ENCODE measurements around the gene USP17L28. TPM values are rescaled to one million over a fixed set of nuclear protein-coding genes. Genes with fewer than 3 reads are reported as not detected.
"Not testable (repeated sequence)": the region's sequence is repeated elsewhere in the genome, so short reads cannot be mapped to it uniquely, and the experiment has no call there.

Gene USP17L28
- not detected for total RNA-seq
- long read RNA-seq, result 0 reads

GRCh38 chr4:9348593-9348992, at the start of gene USP17L28:
Gene USP17L28 (plus strand): TSS chr4:9348893. CDS start chr4:9348893, 0 bp downstream.
- H3K4me1 ChIP-seq; H3K27ac ChIP-seq; H3K27me3 ChIP-seq (ENCODE audit: low read depth); ATAC-seq; H3K4me3 ChIP-seq; H3K36me3 ChIP-seq; DNase-seq; intact Hi-C loops (cut with DNase I); H3K9me3 ChIP-seq: not testable (repeated sequence)

- intact Hi-C loops (cut with DNase I); ATAC-seq; H3K27me3 ChIP-seq (ENCODE audit: low read depth); H3K36me3 ChIP-seq; DNase-seq; H3K4me1 ChIP-seq; H3K4me3 ChIP-seq; H3K9me3 ChIP-seq; H3K27ac ChIP-seq: not testable (repeated sequence)
Observed at GRCh38 chr4:9324191-9324590, 24.5 kb upstream of the USP17L28 start.

- intact Hi-C loops (cut with DNase I); H3K4me1 ChIP-seq; DNase-seq; ATAC-seq; H3K4me3 ChIP-seq; H3K27me3 ChIP-seq (ENCODE audit: low read depth); H3K27ac ChIP-seq; H3K36me3 ChIP-seq; H3K9me3 ChIP-seq: not testable (repeated sequence)
Observed at GRCh38 chr4:9324865-9325264, 23.8 kb upstream of the USP17L28 start, which contains the start of gene USP17L24. Gene USP17L24 (plus strand): TSS chr4:9325165. CDS start chr4:9325165, 0 bp downstream.

GRCh38 chr4:9329611-9330010, 19.1 kb upstream of the USP17L28 start, which contains the start of gene USP17L25:
Gene USP17L25 (plus strand): TSS chr4:9329911. CDS start chr4:9329911, 0 bp downstream.
- ATAC-seq, result not testable (repeated sequence)

GRCh38 chr4:9334358-9334757, 14.3 kb upstream of the USP17L28 start, which contains the start of gene USP17L26:
Gene USP17L26 (plus strand): TSS chr4:9334658. CDS start chr4:9334658, 0 bp downstream.
- H3K4me1 ChIP-seq; H3K9me3 ChIP-seq; H3K27ac ChIP-seq; H3K4me3 ChIP-seq; H3K27me3 ChIP-seq (ENCODE audit: low read depth); intact Hi-C loops (cut with DNase I); H3K36me3 ChIP-seq; DNase-seq; ATAC-seq: not testable (repeated sequence)

More at GRCh38 chr4:9329611-9330010, 19.1 kb upstream of the USP17L28 start, which contains the start of gene USP17L25:
- H3K27ac ChIP-seq; intact Hi-C loops (cut with DNase I); H3K36me3 ChIP-seq; H3K27me3 ChIP-seq (ENCODE audit: low read depth); H3K4me3 ChIP-seq; H3K4me1 ChIP-seq; DNase-seq; H3K9me3 ChIP-seq: not testable (repeated sequence)

- DNase-seq; H3K9me3 ChIP-seq; ATAC-seq; H3K27me3 ChIP-seq (ENCODE audit: low read depth); H3K4me3 ChIP-seq; H3K27ac ChIP-seq; intact Hi-C loops (cut with DNase I); H3K36me3 ChIP-seq; H3K4me1 ChIP-seq: not testable (repeated sequence)
Observed at GRCh38 chr4:9339103-9339502, 9.6 kb upstream of the USP17L28 start, which contains the start of gene USP17L5. Gene USP17L5 (plus strand): TSS chr4:9339403. CDS start chr4:9339403, 0 bp downstream.

- H3K4me3 ChIP-seq; H3K27me3 ChIP-seq (ENCODE audit: low read depth); H3K9me3 ChIP-seq; H3K27ac ChIP-seq; intact Hi-C loops (cut with DNase I); H3K36me3 ChIP-seq; H3K4me1 ChIP-seq; DNase-seq; ATAC-seq: not testable (repeated sequence)
Observed at GRCh38 chr4:9343848-9344247, 4.8 kb upstream of the USP17L28 start, which contains the start of gene USP17L27. Gene USP17L27 (plus strand): TSS chr4:9344148. CDS start chr4:9344148, 0 bp downstream.

- H3K9me3 ChIP-seq; ATAC-seq; H3K36me3 ChIP-seq; H3K4me1 ChIP-seq; H3K27ac ChIP-seq; H3K27me3 ChIP-seq (ENCODE audit: low read depth); DNase-seq; H3K4me3 ChIP-seq; intact Hi-C loops (cut with DNase I): not testable (repeated sequence)
Observed at GRCh38 chr4:9350866-9351265, 2.2 kb downstream of the USP17L28 start.

- ATAC-seq; H3K27ac ChIP-seq; H3K4me1 ChIP-seq; H3K27me3 ChIP-seq (ENCODE audit: low read depth); H3K36me3 ChIP-seq; intact Hi-C loops (cut with DNase I); DNase-seq; H3K9me3 ChIP-seq; H3K4me3 ChIP-seq: not testable (repeated sequence)
Observed at GRCh38 chr4:9353338-9353737, 4.6 kb downstream of the USP17L28 start, which contains the start of gene USP17L29. Gene USP17L29 (plus strand): TSS chr4:9353638. CDS start chr4:9353638, 0 bp downstream.

- H3K27ac ChIP-seq; H3K9me3 ChIP-seq; ATAC-seq; H3K27me3 ChIP-seq (ENCODE audit: low read depth); H3K36me3 ChIP-seq; intact Hi-C loops (cut with DNase I); DNase-seq; H3K4me1 ChIP-seq; H3K4me3 ChIP-seq: not testable (repeated sequence)
Observed at GRCh38 chr4:9362829-9363228, 14.1 kb downstream of the USP17L28 start, which contains the start of gene USP17L30. Gene USP17L30 (plus strand): TSS chr4:9363129. CDS start chr4:9363129, 0 bp downstream.

- intact Hi-C loops (cut with DNase I); H3K27me3 ChIP-seq (ENCODE audit: low read depth); H3K4me3 ChIP-seq; ATAC-seq; H3K36me3 ChIP-seq; H3K9me3 ChIP-seq; H3K27ac ChIP-seq; DNase-seq; H3K4me1 ChIP-seq: not testable (repeated sequence)
Observed at GRCh38 chr4:9379881-9380280, 31.2 kb downstream of the USP17L28 start.

All from lower lobe of right lung (tissue), 2 donors.